HG02938 (cell line): ENCODE results near the gene PPEF1.

ENCODE experiments used
- ATAC-seq: cut with Tn5 transposase; IDR thresholded peaks from one replicate; pipeline ENCODE4 v1.9.1; 2021; ENCODE audit warnings: mild to moderate bottlenecking, moderate library complexity; ENCODE audit not compliant: unreplicated experiment

The PPEF1 gene

DNA sequence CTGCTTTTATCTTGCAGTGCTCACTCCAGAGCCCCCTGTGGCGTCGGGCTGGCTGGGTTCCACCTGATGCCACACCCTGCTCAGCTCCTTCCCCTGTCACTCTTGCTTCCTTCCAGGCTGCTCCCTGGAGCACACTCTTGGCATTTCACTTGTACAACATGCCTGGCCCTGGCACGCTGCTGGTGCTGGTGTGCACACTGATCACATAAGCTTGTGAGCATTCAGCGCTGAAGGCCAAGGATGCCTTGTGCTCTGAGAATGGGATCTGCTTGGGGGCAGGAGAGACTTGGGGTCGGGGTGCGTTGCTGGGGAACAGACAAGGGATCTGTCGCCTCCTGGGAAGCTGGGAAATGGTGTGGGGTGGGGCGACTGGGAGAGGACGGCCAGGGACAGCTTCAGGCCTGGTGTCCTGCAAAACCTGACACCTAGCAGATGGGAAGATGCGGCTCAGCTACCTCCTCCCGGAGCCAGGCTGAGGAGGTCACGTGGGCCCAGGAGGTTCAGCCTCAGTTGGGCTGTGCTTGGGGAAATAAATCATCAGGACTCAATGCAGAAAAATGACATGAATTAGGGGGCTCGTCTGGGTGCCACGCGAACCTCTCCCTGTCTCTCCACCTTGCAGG is 167.9 kb downstream of the PPEF1 start:
- ATAC-seq: no peak

DNA sequence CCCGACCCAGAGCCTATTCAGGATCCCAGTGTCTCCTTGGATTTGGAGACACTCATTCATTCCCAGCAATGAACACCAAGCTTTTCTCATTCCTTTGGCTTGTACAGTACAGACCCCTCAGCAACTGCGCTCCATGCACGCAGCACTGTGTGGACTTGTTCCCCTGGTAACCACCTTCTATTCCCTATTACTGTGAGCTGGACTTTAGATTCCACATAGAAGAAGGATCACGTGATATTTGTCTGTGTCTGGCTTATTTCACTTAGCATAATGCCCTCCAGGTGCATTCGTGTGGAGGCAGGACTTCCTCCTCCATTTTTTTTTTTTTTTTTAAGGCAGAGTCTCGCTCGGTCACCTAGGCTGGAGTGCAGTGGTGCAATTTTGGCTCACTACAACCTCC is 170.0 kb downstream of the PPEF1 start:
- no peak for ATAC-seq
